Measurements from ENCODE around the gene SP140L. TPM values are rescaled to one million over a fixed set of nuclear protein-coding genes. Genes with fewer than 3 reads are reported as not detected.

The SP140L gene
- total RNA-seq, 3 donors from 2014 or later = 8.5 to 56.1 (median 17.4) TPM

GRCh38 chr2:230453006-230453405, 126.0 kb downstream of the SP140L start:
- H3K36me3 ChIP-seq = peaks cover 11% of the 10 kb centered on the region
- H3K9me3 ChIP-seq = peaks cover 0 to 5% of the 10 kb centered on the region in 2 donors

More at GRCh38 chr2:230453006-230453405, 126.0 kb downstream of the SP140L start:
- intact Hi-C loops (cut with DNase I; ENCODE audit: low total_unique reads) = no loop called here
- DNase-seq (ENCODE audit: low spot score in 2 of 2) = no peak
- Histone ChIP-seq H3K4me3 (no peak overlapping the region), H3K27me3 (no peaks in the 10 kb centered on the region), H3K27ac (no peak overlapping the region), H3K4me1 (no peaks in the 10 kb centered on the region)
- TF ChIP-seq POLR2A (IDR thresholded peaks at IDR 0.05) (no peak), POLR2AphosphoS5 (IDR thresholded peaks at IDR 0.05) (no peak)
- TF ChIP-seq, protein P1, sequence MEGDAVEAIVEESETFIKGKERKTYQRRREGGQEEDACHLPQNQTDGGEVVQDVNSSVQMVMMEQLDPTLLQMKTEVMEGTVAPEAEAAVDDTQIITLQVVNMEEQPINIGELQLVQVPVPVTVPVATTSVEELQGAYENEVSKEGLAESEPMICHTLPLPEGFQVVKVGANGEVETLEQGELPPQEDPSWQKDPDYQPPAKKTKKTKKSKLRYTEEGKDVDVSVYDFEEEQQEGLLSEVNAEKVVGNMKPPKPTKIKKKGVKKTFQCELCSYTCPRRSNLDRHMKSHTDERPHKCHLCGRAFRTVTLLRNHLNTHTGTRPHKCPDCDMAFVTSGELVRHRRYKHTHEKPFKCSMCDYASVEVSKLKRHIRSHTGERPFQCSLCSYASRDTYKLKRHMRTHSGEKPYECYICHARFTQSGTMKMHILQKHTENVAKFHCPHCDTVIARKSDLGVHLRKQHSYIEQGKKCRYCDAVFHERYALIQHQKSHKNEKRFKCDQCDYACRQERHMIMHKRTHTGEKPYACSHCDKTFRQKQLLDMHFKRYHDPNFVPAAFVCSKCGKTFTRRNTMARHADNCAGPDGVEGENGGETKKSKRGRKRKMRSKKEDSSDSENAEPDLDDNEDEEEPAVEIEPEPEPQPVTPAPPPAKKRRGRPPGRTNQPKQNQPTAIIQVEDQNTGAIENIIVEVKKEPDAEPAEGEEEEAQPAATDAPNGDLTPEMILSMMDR (IDR thresholded peaks at IDR 0.05) = no peak

Other genes starting within 250 kb of the SP140L start
- gene SP110, start 107.2 kb upstream of the SP140L start, total RNA-seq = 10 to 100 TPM; 18.2 to 39.0 (median 36.9) TPM
- 1 to 10 TPM; 1.1 to 7.9 (median 2.6) TPM for gene SP140, start 101.5 kb upstream of the SP140L start, total RNA-seq
- gene SP100, start 89.0 kb downstream of the SP140L start, total RNA-seq = 100 to 1,000 TPM; 128 to 157 (median 152) TPM